Stimulated activated CD4-positive, alpha-beta T cell treated with anti-CD3 and anti-CD28 coated beads, Interleukin-4, amount 100 ng/mL, for 4 hours (primary cell): ENCODE data around the gene CAMK2N2.

Source experiments
- DNase-seq, 2 experiments: peaks; one replicate each; pipeline ENCODE4 v3.0.0-alpha.2; 2020

CAMK2N2 gene

GRCh38 chr3:184211297-184211696, 50.1 kb downstream of the CAMK2N2 start:
- DNase-seq: no peak
